GM19238 (cell line): ENCODE measurements around the gene E4F1.
"Not testable (repeated sequence)": the region's sequence is repeated elsewhere in the genome, so short reads cannot be mapped to it uniquely, and the experiment has no call there.

ENCODE experiments used
- DNase-seq: peaks from one replicate; pipeline ENCODE4 v3.0.0; 2011; ENCODE audit warnings: low spot score; ENCODE audit not compliant: insufficient read length

The E4F1 gene

GRCh38 chr16:2244301-2244700, 20.9 kb downstream of the E4F1 start:
- DNase-seq = no peak

DNA sequence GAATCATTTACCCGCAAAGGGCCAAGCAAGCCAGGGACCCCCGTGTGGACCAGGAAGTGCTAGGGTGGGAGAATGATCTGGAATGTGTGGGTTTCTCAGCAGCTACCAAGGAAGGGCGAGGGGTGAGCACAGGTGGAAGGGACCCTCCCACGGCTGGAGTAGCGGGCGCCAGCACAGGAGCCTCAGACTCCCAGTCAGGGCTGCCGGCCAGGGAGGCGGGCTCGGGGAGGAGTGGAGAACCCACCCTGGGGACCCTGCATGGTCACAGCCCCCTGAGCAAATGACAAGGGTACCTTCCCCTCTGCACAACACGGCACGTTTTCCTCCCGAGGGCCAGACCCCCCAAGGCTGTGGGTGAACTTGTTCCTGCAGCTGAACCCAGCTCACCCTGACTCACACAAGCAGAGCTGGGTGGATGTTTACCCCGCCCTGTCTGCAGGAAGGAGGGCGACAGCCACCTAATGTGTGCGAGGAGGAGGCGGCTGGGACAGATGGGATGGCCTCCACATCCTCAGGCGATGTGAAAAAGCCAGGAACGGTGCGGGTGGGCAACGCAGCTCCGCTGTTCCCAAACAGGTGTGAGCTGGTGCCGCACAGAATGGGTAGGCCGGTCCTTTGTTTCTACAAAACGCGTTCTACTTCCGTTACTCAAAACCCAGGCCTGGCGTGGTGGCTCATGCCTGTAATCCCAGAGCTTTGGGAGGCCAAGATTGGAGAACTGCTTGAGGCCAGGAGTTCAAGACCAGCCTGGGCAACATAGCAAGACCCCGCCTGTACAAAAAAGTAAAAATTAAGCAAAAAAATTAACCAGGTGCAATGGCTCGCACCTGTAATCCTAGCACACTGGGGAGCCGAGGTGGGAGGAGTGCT, 21.8 kb downstream of the E4F1 start:
- no peak for DNase-seq

DNA sequence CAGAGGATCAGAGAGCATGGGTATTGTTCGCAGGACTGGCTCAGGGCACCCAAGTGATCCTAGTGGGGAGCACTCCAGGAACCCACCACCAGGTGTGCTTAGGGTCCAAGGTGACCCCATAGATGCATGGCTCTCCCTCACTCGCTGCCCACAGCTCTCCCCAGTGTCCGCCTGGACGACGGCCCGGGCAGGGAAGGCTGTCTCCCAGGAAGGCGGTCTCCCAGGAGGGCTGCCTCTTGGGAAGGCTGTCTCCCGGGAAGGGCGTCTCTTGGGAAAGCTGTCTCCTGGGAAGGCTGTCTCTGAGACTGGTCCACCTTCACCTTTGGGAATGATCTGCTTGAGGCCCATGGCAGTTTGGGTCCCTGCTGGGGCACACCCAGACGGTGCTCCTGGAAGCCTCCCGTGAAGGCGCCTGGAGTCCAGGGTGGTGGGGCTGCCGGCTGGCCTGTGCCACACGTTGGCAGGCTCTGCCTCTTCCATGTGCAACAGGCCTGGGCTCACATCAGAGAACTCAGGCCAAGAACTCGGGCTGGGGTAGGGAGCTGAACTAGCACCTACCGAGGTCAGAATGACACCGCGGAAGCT, 23.0 kb downstream of the E4F1 start:
- DNase-seq = no peak

- DNase-seq = no peak
These were observed 27.4 kb downstream of the E4F1 start for GRCh38 chr16:2250652-2251295.

DNA sequence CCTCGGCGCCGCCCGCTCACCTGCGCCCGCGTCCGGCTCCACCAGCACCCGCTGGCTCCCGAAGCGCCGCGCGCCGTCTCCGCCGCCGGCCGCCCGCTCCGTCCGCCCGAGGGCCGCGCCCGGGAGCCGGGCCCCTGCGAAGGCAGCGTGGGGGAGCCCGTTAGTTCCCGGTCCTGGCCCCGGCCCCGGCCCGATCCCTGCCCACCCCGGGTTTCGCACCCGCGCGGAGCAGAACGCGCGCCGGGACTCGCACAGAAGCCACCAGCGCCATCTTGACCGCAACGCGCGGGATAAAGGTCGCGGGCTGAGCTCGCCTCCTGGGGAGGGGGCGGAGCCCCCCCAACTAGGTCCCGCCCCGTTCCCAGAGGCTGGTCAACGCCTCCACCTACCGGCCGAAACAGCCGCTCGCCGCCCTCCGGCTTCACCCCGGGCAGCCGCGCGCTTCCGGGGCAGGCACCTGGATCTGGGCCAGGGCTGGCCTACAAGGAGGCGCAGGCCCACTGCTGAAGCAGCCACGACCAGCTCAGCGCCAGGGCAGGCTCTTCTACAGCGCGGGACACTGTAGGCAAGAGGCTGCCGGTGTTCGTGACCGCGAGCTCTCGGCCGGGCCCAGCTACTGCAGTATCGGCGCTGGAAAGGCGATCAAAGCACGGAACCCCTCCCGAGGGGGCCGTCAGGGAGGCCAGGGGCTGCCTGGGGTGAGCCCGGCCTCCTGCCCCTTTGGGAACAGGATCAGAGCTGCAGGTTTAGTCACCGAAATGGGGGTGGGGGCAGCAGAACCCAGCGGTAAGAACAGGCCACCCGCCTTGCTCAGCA, 28.1 kb downstream of the E4F1 start, which contains the start of gene ECI1:
ECI1 (minus strand) TSS at position 292 of the 816 bp plus-strand sequence; CDS start at position 271, 21 bp downstream.
- peak; percentile 100 for DNase-seq

DNA sequence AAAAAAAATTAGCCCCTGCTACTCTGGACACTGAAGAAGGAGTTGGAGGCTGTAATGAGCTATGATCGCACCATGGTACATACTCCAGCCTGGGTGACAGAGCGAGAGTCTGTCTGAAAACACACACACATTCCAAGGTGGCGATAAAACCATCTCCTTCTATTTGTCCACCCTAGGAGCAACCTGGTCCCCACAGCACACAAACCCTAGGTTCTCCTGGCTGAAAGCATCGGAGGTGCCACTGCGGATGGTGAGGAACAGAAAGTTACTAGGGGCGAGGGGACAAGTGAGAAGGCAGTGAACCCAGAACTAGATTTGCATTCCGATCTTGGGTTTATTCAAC, 29.4 kb downstream of the E4F1 start:
- DNase-seq = no peak

- DNase-seq = no peak
These were observed 29.9 kb downstream of the E4F1 start for GRCh38 chr16:2253293-2253692.

DNA sequence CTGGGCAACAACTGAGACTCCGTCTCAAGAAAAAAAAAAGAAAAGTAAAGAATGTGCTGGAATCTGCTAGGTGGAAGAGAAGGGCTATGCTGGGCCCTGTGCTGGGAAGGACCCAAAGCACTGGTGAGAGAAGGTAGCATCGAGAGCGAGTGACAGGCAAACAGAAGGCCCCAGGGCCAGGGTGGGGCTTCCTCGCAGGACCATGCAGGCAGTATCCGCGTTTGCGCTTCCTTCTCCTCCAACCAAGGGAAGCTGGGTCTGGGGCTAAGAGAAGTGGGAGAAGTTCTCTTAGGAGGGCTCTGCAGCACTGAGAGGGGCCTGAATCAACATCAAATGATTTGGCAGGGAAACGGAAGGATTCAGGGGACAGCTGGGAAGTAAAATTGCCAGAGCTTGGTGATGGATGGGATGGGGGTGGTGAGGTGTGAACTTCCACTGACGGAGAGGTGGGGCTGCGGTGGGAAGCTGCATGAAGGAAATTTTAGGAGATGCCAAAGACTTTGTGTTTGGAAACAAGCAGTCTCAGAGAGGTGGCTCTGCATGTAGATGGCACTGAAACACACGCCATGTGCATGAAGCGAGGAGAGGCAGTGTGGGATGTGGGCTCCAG, 33.2 kb downstream of the E4F1 start:
- no peak for DNase-seq

GRCh38 chr16:2257726-2258125, 34.3 kb downstream of the E4F1 start:
- no peak for DNase-seq

GRCh38 chr16:2258530-2258929, 35.1 kb downstream of the E4F1 start:
- DNase-seq = not testable (repeated sequence)

DNA sequence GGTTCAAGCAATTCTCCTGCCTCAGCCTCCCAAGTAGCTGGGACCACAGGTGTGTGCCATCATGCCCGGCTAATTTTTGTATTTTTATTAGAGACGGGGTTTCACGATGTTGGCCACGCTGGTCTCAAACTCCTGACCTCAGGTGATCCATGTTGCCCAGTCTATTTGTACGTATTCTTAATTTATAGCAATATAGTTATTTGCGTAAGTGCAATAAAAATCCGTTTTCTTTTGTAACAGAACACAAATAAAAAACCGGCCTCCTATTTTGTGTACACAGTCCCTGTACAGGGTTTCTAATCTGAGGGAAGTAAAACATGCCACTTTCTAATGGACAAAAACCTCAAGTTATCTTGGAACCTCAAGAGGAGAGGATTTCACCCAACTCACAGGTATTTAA, 36.9 kb downstream of the E4F1 start:
- DNase-seq = no peak

- not testable (repeated sequence) for DNase-seq
These were observed 39.6 kb downstream of the E4F1 start for GRCh38 chr16:2263026-2263425.

- DNase-seq = not testable (repeated sequence)
These were observed 43.5 kb downstream of the E4F1 start for GRCh38 chr16:2266887-2267286.

DNA sequence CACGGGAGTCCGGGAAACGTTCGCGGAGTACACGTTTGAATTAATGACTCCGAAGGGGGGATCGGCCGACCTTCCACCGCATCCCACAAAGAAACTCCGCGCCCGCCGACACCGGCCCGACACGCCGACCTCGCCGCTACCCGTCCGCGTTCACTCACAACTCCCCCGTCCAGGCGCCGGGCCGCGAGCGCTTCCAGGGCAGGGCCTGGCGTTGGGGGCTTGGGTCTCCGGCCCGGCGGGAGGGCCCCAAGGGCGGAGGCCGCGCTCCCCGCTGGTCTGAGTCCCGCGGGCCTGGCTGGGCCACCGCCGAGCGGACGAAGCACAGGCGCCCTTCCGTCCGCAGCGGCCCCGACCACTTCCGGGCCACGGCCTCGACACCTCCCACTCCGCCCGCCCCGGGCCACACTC, 44.1 kb downstream of the E4F1 start:
- DNase-seq = peak; percentile 50

- DNase-seq = peak; percentile 100
These were observed 44.7 kb downstream of the E4F1 start, which contains the start of gene RNPS1 for GRCh38 chr16:2267913-2268666. TSS of gene RNPS1 (minus strand) at chr16:2268126. CDS start at chr16:2264643, 3,483 bp downstream.

DNA sequence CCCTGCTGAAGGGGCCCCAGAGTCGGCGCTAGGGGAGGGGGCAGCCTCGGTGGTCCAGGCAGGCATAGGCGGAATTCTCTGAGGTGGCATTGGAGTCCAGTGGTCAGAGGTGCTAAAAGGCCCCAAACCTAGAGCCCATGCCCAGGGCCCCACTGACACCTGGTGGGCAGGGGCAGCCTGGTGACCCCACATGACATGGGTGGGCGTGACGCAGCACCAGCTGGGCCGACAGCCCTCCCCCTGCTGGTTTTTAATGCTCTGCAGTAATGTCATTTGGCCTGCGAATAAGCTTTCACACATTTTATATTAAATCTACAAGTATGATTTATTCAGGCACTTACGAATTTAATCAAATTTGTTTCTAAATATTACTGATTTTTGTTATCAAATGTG, 46.7 kb downstream of the E4F1 start:
- no peak for DNase-seq

- no peak for DNase-seq
These were observed 47.4 kb downstream of the E4F1 start for GRCh38 chr16:2270588-2271470.

GRCh38 chr16:2271848-2272461, 48.6 kb downstream of the E4F1 start:
- no peak for DNase-seq

DNA sequence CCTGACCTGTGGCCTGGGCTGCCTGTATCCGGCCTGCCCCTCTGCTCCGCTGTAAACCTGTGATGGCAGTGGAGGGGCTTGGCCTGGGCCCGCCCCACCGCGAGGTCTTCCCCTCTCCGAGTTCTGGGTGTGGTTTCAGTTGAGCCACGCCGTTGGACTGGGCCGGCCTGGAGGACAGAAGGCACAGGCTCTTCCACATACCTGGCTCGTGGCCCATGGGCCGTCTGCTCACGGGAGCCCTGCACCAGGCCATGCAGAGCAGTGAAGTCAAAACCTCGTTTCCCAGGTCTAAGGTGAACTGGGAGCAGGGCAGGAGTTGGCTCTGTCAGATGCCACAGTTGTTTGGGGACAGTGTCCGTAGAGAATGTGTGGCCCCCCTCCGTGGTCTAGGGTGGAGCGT, 50.1 kb downstream of the E4F1 start:
- DNase-seq = no peak
